ENCODE data around the gene FAM83F. TPM values are rescaled to one million over a fixed set of nuclear protein-coding genes. Genes with fewer than 3 reads are reported as not detected.
"Not testable (repeated sequence)": the region's sequence is repeated elsewhere in the genome, so short reads cannot be mapped to it uniquely, and the experiment has no call there.

The FAM83F gene
- polyA plus RNA-seq, 3 donors: 0.11 to 8.4 (median 1.2) TPM

- H3K27ac ChIP-seq (ENCODE audit: low read depth, low read length): not testable (repeated sequence)
- WGBS, 3 donors: 32 to 56% (median 35%) methylated on average over 5 of the region's 5 CpGs
Observed at GRCh38 chr22:40025062-40025379, 30.3 kb downstream of the FAM83F start.

GRCh38 chr22:40025856-40026255 lies 31.1 kb downstream of the FAM83F start:
- no peak overlapping the region for H3K27ac ChIP-seq (ENCODE audit: low read depth, low read length)
- 89 to 96% (median 90%) methylated on average over 10 of the region's 10 CpGs for WGBS, 3 donors

DNA sequence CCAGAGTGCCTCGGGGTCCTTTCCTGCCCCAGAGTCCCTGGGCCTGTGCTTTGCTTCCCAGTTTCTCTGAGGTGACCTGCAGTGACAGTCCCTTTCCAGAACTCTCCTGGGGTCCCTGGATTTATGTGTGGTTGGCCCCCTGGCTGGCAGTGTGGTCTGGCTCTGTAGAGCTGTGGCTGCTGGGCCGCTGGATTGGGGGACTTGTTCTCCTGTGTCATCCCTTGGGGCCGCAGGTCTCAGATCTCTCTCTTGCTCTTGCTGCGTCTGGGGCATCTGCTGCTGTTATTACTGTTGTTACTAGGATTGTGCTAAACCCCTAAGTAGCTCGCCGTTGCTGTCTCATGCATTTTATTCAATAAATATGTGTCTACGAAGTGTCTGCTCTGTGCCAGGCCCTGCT lies 31.9 kb downstream of the FAM83F start:
- H3K27ac ChIP-seq (ENCODE audit: low read depth, low read length): no peak overlapping the region
- 84 to 93% (median 85%) methylated on average over 7 of the region's 7 CpGs for WGBS, 3 donors

- WGBS, 3 donors: 87 to 90% (median 88%) methylated on average over 21 of the region's 21 CpGs
- no peak overlapping the region for H3K27ac ChIP-seq (ENCODE audit: low read depth, low read length)
Observed at GRCh38 chr22:40027191-40028097, 32.7 kb downstream of the FAM83F start.

DNA sequence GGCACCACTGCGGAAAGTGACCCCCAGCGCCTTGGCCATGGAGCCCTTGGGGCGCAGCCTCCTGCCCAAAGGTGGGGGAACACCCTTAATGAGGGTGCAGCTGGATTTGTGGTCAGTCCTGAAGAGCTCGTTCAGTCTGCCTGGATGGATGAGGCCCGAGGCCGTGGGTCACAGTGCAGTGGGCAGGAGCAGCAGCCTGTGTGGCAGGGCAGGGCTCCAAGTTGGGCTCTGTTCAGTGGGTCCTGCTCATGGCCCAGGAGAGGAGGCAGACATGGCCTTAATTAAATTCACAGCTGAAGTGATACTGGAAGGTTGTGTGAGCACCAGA lies 33.3 kb downstream of the FAM83F start:
- 89 to 94% (median 91%) methylated on average over 6 of the region's 6 CpGs for WGBS, 3 donors
- no peak overlapping the region for H3K27ac ChIP-seq (ENCODE audit: low read depth, low read length)

DNA sequence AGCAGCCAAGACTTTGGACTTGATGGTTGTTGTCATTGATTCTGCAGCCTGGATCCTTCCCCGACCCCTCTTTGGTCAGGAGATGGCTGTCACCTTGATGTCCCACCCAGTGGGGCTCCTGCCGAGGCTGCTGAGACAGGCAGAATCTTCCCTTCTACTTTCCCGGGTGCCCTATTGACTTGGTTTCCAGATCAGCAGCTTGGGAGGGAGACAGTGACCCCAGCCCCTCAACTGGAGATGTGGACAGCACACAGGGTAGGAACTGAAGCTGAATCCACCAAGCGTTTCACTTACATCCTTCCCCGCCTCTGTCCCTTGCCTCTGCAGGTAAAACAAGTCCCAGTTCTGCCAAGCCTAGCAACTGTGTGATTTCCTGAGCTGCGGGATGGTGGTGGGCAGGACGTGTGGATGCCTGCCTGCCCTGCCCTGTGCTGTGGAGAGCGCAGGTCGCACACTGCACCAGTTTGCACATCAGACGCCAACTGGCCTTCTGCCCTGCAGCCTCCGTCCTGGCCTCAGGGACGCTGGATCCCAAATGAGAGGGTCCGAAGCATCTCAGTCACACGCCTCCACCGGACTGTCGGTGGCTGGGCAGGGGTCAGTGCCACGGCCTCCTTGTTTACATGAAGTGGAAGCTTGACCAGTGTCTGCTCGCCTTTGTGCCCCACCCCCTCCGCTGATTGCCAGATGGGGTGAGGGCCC lies 34.6 kb downstream of the FAM83F start:
- H3K27ac ChIP-seq (ENCODE audit: low read depth, low read length): no peak overlapping the region
- 90 to 95% (median 91%) methylated on average over 19 of the region's 19 CpGs for WGBS, 3 donors

- no peak overlapping the region for H3K27ac ChIP-seq (ENCODE audit: low read depth, low read length)
Observed at GRCh38 chr22:40030026-40030757, 35.4 kb downstream of the FAM83F start.

GRCh38 chr22:40030758-40031095 lies 36.0 kb downstream of the FAM83F start:
- WGBS, 3 donors: 79 to 88% (median 82%) methylated on average over 4 of the region's 4 CpGs
- H3K27ac ChIP-seq (ENCODE audit: low read depth, low read length): no peak overlapping the region

More at GRCh38 chr22:40030026-40030757, 35.4 kb downstream of the FAM83F start:
- whole genome bisulfite sequencing, 3 donors: 92 to 96% (median 95%) methylated on average over 13 of the region's 13 CpGs

- H3K27ac ChIP-seq (ENCODE audit: low read depth, low read length): no peak overlapping the region
- 85 to 96% (median 86%) methylated on average over 10 of the region's 10 CpGs for WGBS, 3 donors
Observed at GRCh38 chr22:40031766-40032470, 37.2 kb downstream of the FAM83F start.

GRCh38 chr22:40033586-40034380 lies 39.0 kb downstream of the FAM83F start:
- no peak overlapping the region for H3K27ac ChIP-seq (ENCODE audit: low read depth, low read length)
- 76 to 81% (median 78%) methylated on average over 12 of the region's 12 CpGs for WGBS, 3 donors

GRCh38 chr22:40035351-40035750 lies 40.6 kb downstream of the FAM83F start:
- WGBS, 3 donors: 90 to 94% (median 93%) methylated on average over 11 of the region's 11 CpGs
- H3K27ac ChIP-seq (ENCODE audit: low read depth, low read length): no peak overlapping the region

- WGBS, 3 donors: 76 to 84% (median 80%) methylated on average over 6 of the region's 6 CpGs
- H3K27ac ChIP-seq (ENCODE audit: low read depth, low read length): no peak overlapping the region
Observed at GRCh38 chr22:40036126-40036525, 41.4 kb downstream of the FAM83F start.

- WGBS, 3 donors: 35 to 38% (median 36%) methylated on average over 13 of the region's 13 CpGs
- no peak overlapping the region for H3K27ac ChIP-seq (ENCODE audit: low read depth, low read length)
Observed at GRCh38 chr22:40036591-40037225, 42.0 kb downstream of the FAM83F start.

- H3K27ac ChIP-seq (ENCODE audit: low read depth, low read length): no peak overlapping the region
- WGBS, 3 donors: 89 to 98% (median 96%) methylated on average over 3 of the region's 3 CpGs
Observed at GRCh38 chr22:40037320-40037719, 42.6 kb downstream of the FAM83F start.

DNA sequence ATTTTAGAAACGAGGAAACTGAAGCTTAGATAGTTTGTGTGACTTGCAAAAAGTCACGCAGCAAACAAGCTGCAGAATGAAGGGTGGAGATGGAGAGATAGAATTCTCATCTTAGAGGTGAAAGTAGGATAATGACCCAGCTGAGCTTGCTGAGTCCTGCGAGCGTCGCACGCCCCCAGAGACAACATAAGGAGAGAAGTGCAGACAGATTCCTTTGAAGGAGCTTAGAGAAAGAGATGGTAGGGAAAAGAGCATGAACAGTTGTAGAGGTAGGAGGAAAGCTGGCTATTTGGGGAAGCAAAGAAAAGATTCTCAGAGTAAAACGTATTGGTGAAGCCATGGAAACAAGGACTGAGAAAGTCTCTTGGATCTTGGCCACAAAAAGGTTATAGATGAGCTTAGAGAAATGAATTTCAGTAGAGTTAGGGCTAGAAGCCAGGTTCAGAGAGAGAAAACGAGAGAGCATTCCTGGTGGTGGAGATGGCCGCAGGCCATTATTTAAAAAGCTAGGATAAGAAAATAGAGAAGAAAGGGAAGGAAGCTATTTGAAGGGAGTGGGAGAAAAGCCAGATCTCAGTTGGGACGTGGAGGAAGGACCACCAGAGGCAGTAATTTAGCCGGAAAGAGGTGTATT lies 44.8 kb downstream of the FAM83F start:
- WGBS, 3 donors: 47 to 59% (median 48%) methylated on average over 11 of the region's 11 CpGs
- no peak overlapping the region for H3K27ac ChIP-seq (ENCODE audit: low read depth, low read length)

GRCh38 chr22:40040927-40041326 lies 46.2 kb downstream of the FAM83F start:
- WGBS, 3 donors: 6 to 24% (median 7%) methylated on average over 4 of the region's 4 CpGs

More at GRCh38 chr22:40040927-40041326, 46.2 kb downstream of the FAM83F start:
- no peak overlapping the region for H3K27ac ChIP-seq (ENCODE audit: low read depth, low read length)
